Activated naive CD4-positive, alpha-beta T cell (primary cell): ENCODE data around the gene SLX4.

Source experiments
- DNase-seq, 4 experiments: peaks; one replicate each; lab custom pipeline; 2025; lab: John Stamatoyannopoulos, UW

The SLX4 gene

GRCh38 chr16:3582276-3583165 lies 28.9 kb downstream of the SLX4 start:
- no peak for DNase-seq

- DNase-seq = no peak
These were observed 30.0 kb downstream of the SLX4 start for GRCh38 chr16:3581392-3581791.

GRCh38 chr16:3580686-3581085 lies 30.7 kb downstream of the SLX4 start:
- no peak for DNase-seq

- DNase-seq = no peak
These were observed 31.2 kb downstream of the SLX4 start for GRCh38 chr16:3580251-3580651.

GRCh38 chr16:3579776-3580175 lies 31.6 kb downstream of the SLX4 start:
- no peak for DNase-seq

- peak in 2 of 4 experiments; percentile 12 to 20 for DNase-seq
These were observed 32.5 kb downstream of the SLX4 start for GRCh38 chr16:3578610-3579551.

GRCh38 chr16:3578121-3578520 lies 33.3 kb downstream of the SLX4 start:
- DNase-seq = peak in 1 of 4 experiments; percentile 21

GRCh38 chr16:3577302-3577752 lies 34.1 kb downstream of the SLX4 start, which contains the start of gene NLRC3:
Gene NLRC3, minus strand, starts transcription at chr16:3577403. Its CDS starts 12,367 bp downstream, at chr16:3565036.
- DNase-seq = peak in 2 of 4 experiments; percentile 14 to 21

GRCh38 chr16:3576211-3576610 lies 35.2 kb downstream of the SLX4 start:
- DNase-seq = peak in 1 of 4 experiments; percentile 21

- DNase-seq = no peak
These were observed 35.9 kb downstream of the SLX4 start for GRCh38 chr16:3575491-3575890.

GRCh38 chr16:3574195-3574594 lies 37.2 kb downstream of the SLX4 start:
- DNase-seq = no peak

GRCh38 chr16:3573146-3573815 lies 38.1 kb downstream of the SLX4 start:
- no peak for DNase-seq

GRCh38 chr16:3570420-3571062 lies 40.9 kb downstream of the SLX4 start:
- DNase-seq = no peak

GRCh38 chr16:3569851-3570250 lies 41.6 kb downstream of the SLX4 start:
- no peak for DNase-seq

- DNase-seq = no peak
These were observed 44.4 kb downstream of the SLX4 start for GRCh38 chr16:3566990-3567389.

- no peak for DNase-seq
These were observed 46.6 kb downstream of the SLX4 start for GRCh38 chr16:3564889-3565141.

GRCh38 chr16:3564130-3564888 lies 47.1 kb downstream of the SLX4 start:
- DNase-seq = no peak

- DNase-seq = no peak
These were observed 48.4 kb downstream of the SLX4 start for GRCh38 chr16:3562914-3563480.

GRCh38 chr16:3561626-3562025 lies 49.8 kb downstream of the SLX4 start:
- no peak for DNase-seq

- DNase-seq = no peak
These were observed 57.0 kb downstream of the SLX4 start for GRCh38 chr16:3554351-3554928.
